GM12878 (cell line): ENCODE data around the gene MAN2A1. TPM values are rescaled to one million over a fixed set of nuclear protein-coding genes. Genes with fewer than 3 reads are reported as not detected.

ENCODE experiments used
- ATF3 ChIP-seq: IDR thresholded peaks from 2 replicates; pipeline ENCODE4 v1.6.1; 2011; ENCODE audit warnings: low read depth, mild to moderate bottlenecking, low read length, moderate library complexity, borderline replicate concordance; ENCODE audit errors: extremely low read depth
- CEBPB ChIP-seq, 2 experiments: fragments of 150-350 bp in 1 of 2; IDR thresholded peaks; 2 replicates each; pipeline ENCODE4 v1.6.1; 2012 to 2014; ENCODE audit warnings: low read depth in 2 of 2, low read length in 2 of 2, borderline replicate concordance in 1 of 2, inconsistent platforms in 1 of 2
- E2F8 ChIP-seq: fragments of 450-650 bp; IDR thresholded peaks from 2 replicates; pipeline ENCODE4 v1.6.1; 2018; ENCODE audit warnings: mild to moderate bottlenecking, low read depth, moderate library complexity; ENCODE audit not compliant: partially characterized antibody
- ELK1 ChIP-seq: IDR thresholded peaks from 2 replicates; pipeline ENCODE4 v1.6.1; 2012; ENCODE audit warnings: low read depth, low read length, improper control_type of control experiment
- KAT2A ChIP-seq: conservative IDR thresholded peaks from 2 replicates; pipeline ENCODE4 v1.6.1; 2011; ENCODE audit warnings: low read depth, low read length; ENCODE audit not compliant: control insufficient read depth
- PKNOX1 ChIP-seq: fragments of 450-650 bp; IDR thresholded peaks from 2 replicates; pipeline ENCODE4 v1.6.1; 2016; ENCODE audit warnings: mild to moderate bottlenecking
- ZNF592 ChIP-seq: fragments of 450-650 bp; IDR thresholded peaks from 2 replicates; pipeline ENCODE4 v1.6.1; 2017; ENCODE audit warnings: mild to moderate bottlenecking, moderate library complexity
- ZSCAN29 ChIP-seq: fragments of 450-650 bp; IDR thresholded peaks from 2 replicates; pipeline ENCODE4 v1.6.1; 2017; ENCODE audit warnings: mild to moderate bottlenecking, moderate library complexity
- polyA plus RNA-seq, 11 experiments: library from polyadenylated mRNA; depleted of rRNA in 4 of 11; unstranded in 6 of 11; stranded (reverse) in 5 of 11; fragments of >200 nt; fragmentation: Nextera tagmentation in 4 of 11; fragmentation: Illumina TruSeq in 1 of 11; extraction: Ambion mirVana in 4 of 11; extraction: Trizol in 1 of 11; gene quantifications; 1 replicate in 1 of 11; 2 replicates in 10 of 11; pipeline versions ENCODE4 v1.2.1 to v1.2.3, GENCODE V29; 2011 to 2016; ENCODE audit warnings: inconsistent platforms in 2 of 11, missing spikeins in 2 of 11, low read depth in 1 of 11
- total RNA-seq, 4 experiments: library from RNA; depleted of rRNA in 3 of 4; stranded (reverse); fragments of >200 nt in 3 of 4; fragmentation: Illumina TruSeq in 1 of 4; extraction: Trizol in 1 of 4; gene quantifications; 2 replicates each; pipeline versions ENCODE4 v1.2.1 to v1.2.3, GENCODE V29; 2013 to 2021

The MAN2A1 gene
- total and polyA plus RNA-seq, 10 of the 15 experiments (the other 5 are each of a cell fraction or from before 2014, with no cell fraction given) = 4.2 to 27.9 (median 10.5) TPM

- no peak for TF ChIP-seq CEBPB (IDR thresholded peaks at IDR 0.05; ENCODE audit: borderline replicate concordance in 1 of 2, low read depth in 2 of 2, low read length in 2 of 2)
- no peak for TF ChIP-seq KAT2A
- TF ChIP-seq ELK1 = no peak
- TF ChIP-seq ATF3 = no peak
- no peak for TF ChIP-seq E2F8
- TF ChIP-seq ZSCAN29 = no peak
- no peak for TF ChIP-seq PKNOX1
- TF ChIP-seq ZNF592 = no peak
These were observed 218.6 kb downstream of the MAN2A1 start (continued) for GRCh38 chr5:109908366-109908765.
